Subcutaneous abdominal adipose tissue (tissue), 5 donors: ENCODE data around the gene WDR36.

Experiments used
- H3K27ac ChIP-seq: one replicate; pipeline ENCODE4 v1.7.0; 2013; ENCODE audit warnings: low read depth, mild to moderate bottlenecking, inconsistent platforms, low read length, moderate library complexity
- H3K27me3 ChIP-seq, 5 donors: one replicate each; pipeline ENCODE4 v1.7.0; 2013; ENCODE audit warnings: low read length in 5 of 5, inconsistent platforms in 1 of 5; ENCODE audit not compliant: control insufficient read depth in 5 of 5, insufficient read depth in 4 of 5
- H3K36me3 ChIP-seq, 5 donors: one replicate each; pipeline ENCODE4 v1.7.0; 2013; ENCODE audit warnings: low read length in 5 of 5; ENCODE audit not compliant: control insufficient read depth in 5 of 5, insufficient read depth in 5 of 5
- H3K4me1 ChIP-seq, 5 donors: one replicate each; pipeline ENCODE4 v1.7.0; 2013; ENCODE audit warnings: low read length in 5 of 5, mild to moderate bottlenecking in 3 of 5, moderate library complexity in 1 of 5; ENCODE audit not compliant: control insufficient read depth in 5 of 5, insufficient read depth in 5 of 5
- H3K4me3 ChIP-seq, 5 donors: one replicate each; pipeline ENCODE4 v1.7.0; 2013; ENCODE audit warnings: low read length in 5 of 5, low read depth in 1 of 5
- H3K9ac ChIP-seq, 5 donors: one replicate each; pipeline ENCODE4 v1.7.0; 2013; ENCODE audit warnings: low read length in 5 of 5, mild to moderate bottlenecking in 4 of 5, moderate library complexity in 3 of 5
- H3K9me3 ChIP-seq, 5 donors: one replicate each; pipeline ENCODE4 v1.7.0; 2013; ENCODE audit warnings: low read length in 5 of 5; ENCODE audit not compliant: control insufficient read depth in 5 of 5
- donor health status: healthy.
- donor health status: healthy.
- donor health status: healthy.
- donor health status: healthy.
- donor health status: healthy.

The WDR36 gene

DNA sequence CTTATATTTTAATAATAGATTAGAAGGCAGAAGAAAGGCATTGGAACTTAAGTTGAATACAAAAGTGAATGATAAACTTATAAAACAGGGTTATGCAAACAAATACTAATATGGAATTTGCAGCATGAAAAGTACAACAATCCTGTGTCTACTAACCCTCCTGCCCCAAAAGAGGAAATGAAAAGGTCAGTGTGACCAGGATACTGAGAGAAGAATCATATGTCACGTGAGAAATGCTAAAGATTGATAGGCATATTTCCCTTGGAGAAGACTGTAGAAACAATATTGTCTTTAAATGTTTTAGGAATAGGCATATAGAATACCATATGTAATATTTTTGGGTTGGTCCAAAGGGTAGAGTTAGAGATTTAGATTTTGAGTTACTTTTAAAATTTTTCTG, 3.8 kb downstream of the WDR36 start:
- Histone ChIP-seq H3K27ac (no peak overlapping the region), H3K4me1 (peaks cover 9 to 29% (median 25%) of the 10 kb centered on the region in 5 donors), H3K9ac (no peak overlapping the region), H3K9me3 (no peaks in the 10 kb centered on the region), H3K36me3 (peaks cover 16 to 37% (median 27%) of the 10 kb centered on the region in 5 donors), H3K4me3 (no peak overlapping the region), H3K27me3 (no peaks in the 10 kb centered on the region)

DNA sequence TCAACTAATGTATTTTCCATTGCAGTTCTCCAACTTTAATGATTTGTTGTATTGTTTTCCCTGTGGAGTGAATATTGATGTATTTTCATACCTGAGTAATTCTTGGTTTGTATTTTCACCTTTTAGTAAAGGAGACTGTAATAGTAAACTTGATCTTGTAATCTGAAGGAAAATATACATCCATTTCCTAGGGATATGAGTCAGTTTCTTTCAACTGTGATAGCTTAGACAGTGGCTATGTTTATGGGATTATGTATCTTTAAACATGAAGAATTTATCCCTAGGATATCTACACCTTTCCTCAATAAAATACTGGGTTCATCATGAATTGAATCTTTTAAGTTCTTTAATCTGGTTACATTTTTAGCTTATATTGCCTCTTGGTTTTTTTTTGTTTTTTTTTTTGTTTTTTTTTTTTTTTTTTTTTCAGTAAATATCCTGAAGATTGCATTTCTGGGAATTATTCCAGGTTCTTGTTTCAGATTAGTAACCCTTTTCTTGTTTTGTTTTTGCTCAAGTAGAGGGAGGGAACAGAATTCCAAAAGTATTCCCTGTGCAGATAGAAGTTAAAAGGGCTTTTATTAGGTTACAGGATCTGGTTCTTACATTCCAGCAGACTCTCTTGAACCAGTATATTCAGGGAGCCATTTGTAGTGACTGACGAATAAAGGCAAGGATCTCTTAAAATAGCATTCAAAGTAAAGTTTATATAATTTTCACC, 7.1 kb downstream of the WDR36 start:
- no peak overlapping the region for H3K27ac ChIP-seq
- no peak overlapping the region for H3K4me3 ChIP-seq
- H3K4me1 ChIP-seq: peaks cover 0 to 5% (median 4%) of the 10 kb centered on the region in 5 donors
- H3K9me3 ChIP-seq: no peaks in the 10 kb centered on the region
- no peaks in the 10 kb centered on the region for H3K27me3 ChIP-seq
- H3K36me3 ChIP-seq: peaks cover 38 to 63% (median 56%) of the 10 kb centered on the region in 5 donors
- H3K9ac ChIP-seq: no peak overlapping the region

DNA sequence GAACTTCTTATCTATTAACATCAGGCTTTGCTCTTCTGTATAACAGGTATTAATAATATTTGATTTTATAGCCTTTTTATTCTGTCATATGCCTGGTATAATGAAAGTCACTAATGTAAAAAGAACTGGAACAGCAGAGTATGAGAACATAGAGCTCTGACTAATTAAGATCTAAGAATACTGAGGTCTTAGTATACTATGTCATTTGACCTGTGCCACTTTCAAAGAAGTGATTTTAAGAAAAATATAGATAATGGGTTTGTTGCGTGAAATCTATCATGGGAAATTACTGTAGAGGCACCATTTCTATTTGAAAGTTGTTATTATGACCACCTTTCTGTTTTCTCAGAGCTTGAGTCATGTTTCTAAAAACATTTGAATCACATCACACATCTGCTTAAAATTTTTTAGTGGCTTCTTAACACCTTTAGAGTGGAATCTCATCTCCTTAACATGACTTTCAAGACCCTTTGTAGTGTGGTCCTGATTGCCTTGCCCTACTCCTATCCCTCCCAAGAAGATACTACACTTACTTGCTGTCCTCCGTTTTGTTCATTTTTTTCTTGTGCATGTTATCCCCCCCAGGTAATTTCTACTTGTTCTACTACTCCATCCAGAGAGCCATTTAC, 14.3 kb downstream of the WDR36 start:
- Histone ChIP-seq H3K9me3 (no peaks in the 10 kb centered on the region), H3K4me3 (no peak overlapping the region), H3K9ac (no peak overlapping the region), H3K36me3 (peaks cover 72 to 89% (median 89%) of the 10 kb centered on the region in 5 donors), H3K27ac (no peak overlapping the region), H3K4me1 (no peaks in the 10 kb centered on the region), H3K27me3 (no peaks in the 10 kb centered on the region)

DNA sequence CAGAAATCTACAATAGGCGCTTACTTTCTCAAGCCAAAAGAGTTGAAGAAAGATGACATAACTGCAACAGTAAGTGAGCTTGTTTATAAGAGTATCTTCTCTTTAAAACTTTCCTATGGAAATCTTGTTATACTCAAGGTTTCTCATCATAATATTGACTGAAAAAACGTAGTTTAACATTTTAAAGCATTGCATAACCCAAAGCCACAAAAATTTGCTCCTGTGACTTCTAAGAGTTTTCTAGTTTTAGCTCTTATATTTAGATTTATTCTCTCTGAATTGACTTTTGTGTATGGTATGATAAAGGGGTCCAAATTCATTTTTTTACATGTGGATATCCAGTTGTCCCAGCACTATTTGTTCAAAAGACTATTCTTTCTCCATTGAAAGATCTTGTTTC, 15.2 kb downstream of the WDR36 start:
- Histone ChIP-seq H3K27ac (no peak overlapping the region), H3K27me3 (no peaks in the 10 kb centered on the region), H3K4me1 (no peaks in the 10 kb centered on the region), H3K9me3 (no peaks in the 10 kb centered on the region), H3K4me3 (no peak overlapping the region), H3K36me3 (peaks cover 72 to 94% (median 88%) of the 10 kb centered on the region in 5 donors), H3K9ac (no peak overlapping the region)

DNA sequence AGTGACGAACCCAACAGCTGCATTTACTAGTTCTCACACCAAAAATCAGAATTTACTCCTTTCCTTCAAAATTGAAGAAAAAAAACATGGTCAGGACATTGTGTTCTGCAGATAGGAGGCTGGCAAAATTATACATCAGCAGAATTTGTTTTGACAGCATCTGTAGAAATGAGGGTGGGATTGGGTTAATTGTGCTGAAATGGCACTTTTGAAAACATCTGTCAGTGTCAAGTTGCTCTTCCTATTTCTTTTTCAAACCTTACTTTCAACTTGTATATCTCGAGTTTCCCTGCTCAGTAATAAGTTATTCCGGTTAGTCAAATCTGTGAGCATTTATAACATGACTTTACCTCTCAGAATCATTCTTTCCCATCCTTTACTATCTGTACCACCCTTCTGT, 19.8 kb downstream of the WDR36 start:
- Histone ChIP-seq H3K27me3 (no peaks in the 10 kb centered on the region), H3K9me3 (no peaks in the 10 kb centered on the region), H3K9ac (no peak overlapping the region), H3K36me3 (peaks cover 45 to 76% (median 56%) of the 10 kb centered on the region in 5 donors), H3K4me1 (no peaks in the 10 kb centered on the region), H3K27ac (no peak overlapping the region), H3K4me3 (no peak overlapping the region)

DNA sequence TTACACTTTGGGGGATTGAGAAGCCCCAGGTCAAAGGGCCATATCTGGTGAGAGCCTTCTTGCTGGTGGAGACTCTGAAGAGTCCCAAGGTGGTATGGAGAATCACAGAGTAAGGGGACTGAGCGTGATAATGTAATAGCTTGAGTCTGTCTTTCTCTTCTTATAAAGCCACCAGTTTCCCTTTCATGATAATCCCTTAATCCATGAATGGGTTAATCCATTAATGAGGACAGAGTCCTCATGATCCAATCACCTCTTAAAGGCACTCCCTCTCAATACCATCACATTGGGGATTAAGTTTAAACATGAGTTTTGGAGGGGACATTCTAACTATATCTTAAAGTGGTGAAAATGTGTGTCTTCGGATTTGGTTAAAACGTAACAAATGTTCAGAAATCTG, 21.5 kb downstream of the WDR36 start:
- Histone ChIP-seq H3K9ac (no peak overlapping the region), H3K9me3 (no peaks in the 10 kb centered on the region), H3K4me1 (no peaks in the 10 kb centered on the region), H3K4me3 (no peak overlapping the region), H3K36me3 (peaks cover 36 to 74% (median 50%) of the 10 kb centered on the region in 5 donors), H3K27ac (no peak overlapping the region), H3K27me3 (no peaks in the 10 kb centered on the region)

DNA sequence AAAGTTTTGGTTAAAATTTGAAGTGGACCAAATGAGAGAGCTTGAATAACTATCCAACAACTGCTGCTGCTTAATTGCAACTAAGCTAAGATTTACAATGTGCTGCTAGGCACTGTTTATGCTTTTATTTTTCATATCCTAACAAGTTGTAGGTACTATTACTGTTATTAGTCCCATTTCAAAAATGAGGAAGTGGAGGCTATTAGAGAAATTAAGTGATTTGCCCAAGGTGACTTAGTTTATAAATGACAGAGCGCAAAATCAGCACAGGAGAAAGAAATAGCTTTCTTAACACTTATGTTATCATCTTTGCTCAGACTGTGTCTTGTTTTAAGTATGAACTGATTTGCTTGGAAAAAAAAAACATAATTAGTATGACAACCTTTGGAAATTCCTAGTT, 23.1 kb downstream of the WDR36 start:
- Histone ChIP-seq H3K36me3 (peaks cover 41 to 72% (median 47%) of the 10 kb centered on the region in 5 donors), H3K27ac (no peak overlapping the region), H3K9ac (no peak overlapping the region), H3K4me3 (no peak overlapping the region), H3K9me3 (no peaks in the 10 kb centered on the region), H3K4me1 (no peaks in the 10 kb centered on the region), H3K27me3 (no peaks in the 10 kb centered on the region)

DNA sequence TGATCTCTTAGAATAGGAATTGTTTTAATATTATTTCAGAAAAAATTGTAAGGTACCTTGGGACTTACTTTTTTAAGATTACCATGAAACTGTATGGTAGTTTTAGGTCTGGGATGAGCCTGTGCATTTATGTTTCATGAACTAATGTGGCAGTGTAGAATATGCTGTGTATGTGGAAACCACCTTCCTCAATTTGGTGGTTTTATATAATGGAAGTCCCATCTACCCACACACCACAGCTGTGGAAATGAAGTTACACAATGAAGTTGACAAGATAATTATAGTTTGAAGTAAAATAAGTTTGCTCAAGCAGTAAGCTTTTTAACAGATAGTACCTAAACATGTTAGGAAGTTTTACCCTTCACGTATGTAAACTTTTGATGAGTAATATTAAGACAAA, 24.4 kb downstream of the WDR36 start:
- Histone ChIP-seq H3K36me3 (peaks cover 43 to 71% (median 50%) of the 10 kb centered on the region in 5 donors), H3K27ac (no peak overlapping the region), H3K9ac (no peak overlapping the region), H3K4me3 (no peak overlapping the region), H3K4me1 (no peaks in the 10 kb centered on the region), H3K9me3 (no peaks in the 10 kb centered on the region), H3K27me3 (no peaks in the 10 kb centered on the region)

DNA sequence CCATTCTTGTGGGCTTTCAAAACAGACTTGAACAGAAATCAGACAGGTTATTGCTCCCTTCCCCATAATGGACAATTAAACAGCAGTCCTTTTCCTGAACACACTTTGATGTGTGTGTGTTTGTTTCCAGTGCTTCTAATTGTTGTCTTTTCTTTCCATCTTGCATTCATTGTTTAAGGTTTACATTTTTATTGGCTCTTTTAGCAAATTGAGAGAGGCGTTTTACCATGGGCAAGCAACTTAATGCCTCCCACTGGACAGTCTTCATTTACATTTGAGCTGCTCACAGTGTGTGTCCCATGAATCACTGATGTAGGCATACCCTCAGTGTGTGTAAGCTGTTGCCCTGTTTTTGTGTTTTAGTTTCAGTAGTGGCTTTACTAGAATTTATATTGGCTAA, 25.0 kb downstream of the WDR36 start:
- no peak overlapping the region for H3K9ac ChIP-seq
- no peak overlapping the region for H3K27ac ChIP-seq
- no peak overlapping the region for H3K4me3 ChIP-seq
- no peaks in the 10 kb centered on the region for H3K4me1 ChIP-seq
- no peaks in the 10 kb centered on the region for H3K9me3 ChIP-seq
- no peaks in the 10 kb centered on the region for H3K27me3 ChIP-seq
- peaks cover 48 to 71% (median 50%) of the 10 kb centered on the region in 5 donors for H3K36me3 ChIP-seq

DNA sequence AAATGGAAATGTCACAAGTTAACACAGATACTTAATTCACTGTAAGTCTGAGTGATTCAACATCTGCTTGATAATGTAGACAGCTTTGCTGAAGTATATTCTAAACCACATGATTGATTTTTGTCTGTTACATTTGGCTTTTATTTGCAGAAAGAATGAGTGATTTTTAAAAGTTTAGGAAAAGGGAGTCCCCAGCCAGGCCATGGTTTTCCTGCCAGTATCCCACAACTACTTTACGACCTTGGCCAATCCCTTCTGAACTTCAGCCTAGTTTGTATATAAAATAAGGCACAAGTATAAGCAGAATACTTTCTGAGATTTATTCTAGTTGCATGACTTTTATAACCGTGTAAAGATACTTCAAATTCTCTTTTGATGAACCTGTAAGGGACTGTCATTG, 27.1 kb downstream of the WDR36 start:
- Histone ChIP-seq H3K27ac (no peak overlapping the region), H3K9ac (no peak overlapping the region), H3K4me3 (no peak overlapping the region), H3K27me3 (no peaks in the 10 kb centered on the region), H3K9me3 (no peaks in the 10 kb centered on the region), H3K4me1 (no peaks in the 10 kb centered on the region), H3K36me3 (peaks cover 45 to 67% (median 53%) of the 10 kb centered on the region in 5 donors)
